ENCODE data around the gene PAX2.

Gene PAX2

DNA sequence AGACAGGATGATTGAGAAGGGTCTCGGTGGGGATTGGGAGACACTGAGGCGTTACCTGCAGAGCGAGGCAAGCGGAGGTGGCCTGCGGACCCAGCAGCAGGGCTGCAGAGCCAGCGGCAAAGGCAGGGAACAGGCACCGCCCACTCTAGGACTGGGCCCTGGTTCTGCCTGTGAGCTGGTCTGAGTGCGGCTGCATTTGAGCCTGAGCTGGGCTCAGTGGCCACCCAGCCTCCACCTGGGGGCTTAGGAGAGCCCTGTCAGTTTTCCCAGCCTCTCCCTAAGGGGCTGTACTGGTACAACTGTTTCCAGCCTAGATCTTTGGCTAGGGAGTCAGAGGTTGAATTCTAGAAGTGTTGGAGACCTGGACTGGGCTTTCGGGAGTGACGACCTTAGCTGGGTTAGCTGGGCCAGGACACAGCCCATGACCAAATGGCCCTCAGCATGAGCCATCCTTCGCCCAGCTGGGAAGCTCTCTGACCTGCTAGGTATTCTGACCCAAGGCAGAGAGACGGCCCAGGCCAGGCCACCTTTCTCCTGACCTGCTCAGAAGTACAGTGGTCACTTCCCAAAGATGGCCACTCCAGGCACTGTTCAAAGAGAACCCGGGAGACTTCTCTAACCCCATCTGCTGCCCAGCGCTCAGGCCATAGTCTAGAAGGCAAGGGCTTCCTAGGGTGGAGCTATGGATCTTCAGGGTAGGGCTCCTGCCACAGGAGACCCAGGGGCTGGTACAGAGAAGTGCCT, 64.9 kb downstream of the PAX2 start:
- Histone ChIP-seq H3K27ac (ENCODE audit: low read depth, low read length, severe bottlenecking) (no peak overlapping the region), H3K36me3 (ENCODE audit: control insufficient read depth, insufficient read depth, low read length) (no peaks in the 10 kb centered on the region), H3K4me3 (ENCODE audit: extremely low read depth, insufficient read depth, low read length, poor library complexity, severe bottlenecking) (no peak overlapping the region), H3K4me1 (ENCODE audit: control insufficient read depth, insufficient read depth, low read length, poor library complexity, severe bottlenecking) (no peaks in the 10 kb centered on the region), H3K9me3 (ENCODE audit: control insufficient read depth, low read length) (no peaks in the 10 kb centered on the region)
- 91 to 93% methylated on average over 12 to 13 of the region's 14 CpGs for WGBS, 2 experiments (ENCODE audit: insufficient coverage in 2 of 2)

DNA sequence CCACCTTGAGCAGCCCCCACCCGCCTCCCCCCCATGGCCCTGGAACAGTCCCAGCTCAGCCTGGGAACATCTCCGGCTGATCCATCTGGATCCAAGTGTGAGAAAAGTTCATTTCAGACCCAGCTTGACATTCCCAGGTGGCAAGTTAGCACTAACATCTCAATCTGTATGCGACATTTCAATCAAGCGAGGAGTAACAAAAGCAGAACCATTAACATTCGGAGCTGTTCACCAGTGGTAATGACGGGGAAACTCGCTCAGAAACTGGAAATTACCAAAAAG, 65.4 kb downstream of the PAX2 start:
- Histone ChIP-seq H3K4me3 (ENCODE audit: extremely low read depth, insufficient read depth, low read length, poor library complexity, severe bottlenecking) (no peak overlapping the region), H3K36me3 (ENCODE audit: control insufficient read depth, insufficient read depth, low read length) (no peaks in the 10 kb centered on the region), H3K9me3 (ENCODE audit: control insufficient read depth, low read length) (no peaks in the 10 kb centered on the region), H3K27ac (ENCODE audit: low read depth, low read length, severe bottlenecking) (no peak overlapping the region), H3K4me1 (ENCODE audit: control insufficient read depth, insufficient read depth, low read length, poor library complexity, severe bottlenecking) (no peaks in the 10 kb centered on the region)
- 94 to 96% methylated on average over 6 of the region's 7 CpGs for WGBS, 2 experiments (ENCODE audit: insufficient coverage in 2 of 2)

DNA sequence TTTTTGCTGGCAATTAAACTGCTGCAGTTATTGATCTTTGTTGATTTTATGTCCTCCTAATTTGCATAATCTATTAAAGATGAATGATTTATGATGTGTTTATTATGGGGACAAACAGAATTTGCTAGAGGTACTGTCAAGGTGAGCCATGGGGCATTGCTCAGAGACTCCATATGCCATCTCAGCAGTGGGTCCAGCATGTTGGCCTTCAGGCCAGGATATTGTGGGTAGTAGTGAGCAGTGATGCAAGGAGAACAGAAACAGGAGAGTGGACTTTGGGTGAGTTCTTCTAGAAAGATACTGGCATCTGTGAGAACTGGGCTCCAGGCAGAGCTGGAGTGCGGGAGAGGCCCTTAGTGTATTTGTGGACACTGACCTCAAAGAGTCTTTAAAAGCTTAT, 65.9 kb downstream of the PAX2 start:
- peaks cover 2% of the 10 kb centered on the region for H3K4me1 ChIP-seq (ENCODE audit: control insufficient read depth, insufficient read depth, low read length, poor library complexity, severe bottlenecking)
- 89 to 100% methylated on average over 1 of the region's 1 CpG for WGBS, 2 experiments (ENCODE audit: insufficient coverage in 2 of 2)
- no peaks in the 10 kb centered on the region for H3K36me3 ChIP-seq (ENCODE audit: control insufficient read depth, insufficient read depth, low read length)
- H3K9me3 ChIP-seq (ENCODE audit: control insufficient read depth, low read length), result no peaks in the 10 kb centered on the region
- no peak overlapping the region for H3K27ac ChIP-seq (ENCODE audit: low read depth, low read length, severe bottlenecking)
- H3K4me3 ChIP-seq (ENCODE audit: extremely low read depth, insufficient read depth, low read length, poor library complexity, severe bottlenecking), result no peak overlapping the region

DNA sequence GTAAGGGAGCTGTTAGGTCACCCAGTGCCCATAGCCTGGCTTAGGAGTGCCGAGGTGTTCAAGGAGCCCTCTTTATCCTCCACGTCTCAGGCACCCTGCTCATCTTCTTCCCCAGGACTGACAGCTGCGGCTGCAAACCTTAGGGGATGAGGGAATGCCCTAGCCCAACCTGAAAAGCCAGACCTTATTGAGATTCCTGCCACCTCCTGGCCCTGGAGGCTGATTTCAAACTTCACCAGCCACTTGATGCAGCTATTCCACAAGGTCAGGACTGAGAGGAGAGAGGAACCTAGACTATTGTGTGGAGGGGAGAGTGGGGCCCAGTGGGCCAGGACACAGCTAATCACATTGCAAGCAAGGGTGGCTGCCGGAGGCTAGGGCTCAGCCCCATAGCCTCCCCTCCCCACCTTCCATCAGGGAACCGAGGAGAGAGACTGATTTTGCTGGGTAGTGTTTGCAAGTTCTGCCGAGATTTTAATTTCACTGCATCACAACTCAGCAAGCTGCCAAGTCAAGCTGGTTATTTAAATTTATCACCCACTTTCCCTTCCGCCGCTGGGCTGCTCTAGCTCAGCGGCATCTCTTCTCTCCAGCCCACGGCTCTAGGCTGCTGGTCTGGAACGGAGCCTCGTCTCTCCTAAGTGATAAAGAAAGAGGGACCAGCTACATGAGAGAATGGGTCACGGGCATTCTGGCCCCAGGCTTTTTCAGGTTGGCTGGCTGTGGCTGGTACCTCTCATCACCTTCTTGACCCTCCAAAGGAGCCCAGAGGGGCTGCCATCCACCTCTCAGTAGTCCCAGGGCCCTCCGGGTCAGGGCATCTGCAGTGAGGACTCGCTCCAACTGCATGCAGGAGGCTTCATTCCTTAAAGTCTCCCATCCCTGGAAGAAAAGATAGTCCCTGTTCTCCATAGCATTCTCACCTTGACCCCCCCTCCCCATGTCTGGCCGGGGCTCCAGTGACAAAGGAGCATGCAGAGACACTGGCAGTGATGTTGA, 66.7 kb downstream of the PAX2 start:
- Histone ChIP-seq H3K4me1 (ENCODE audit: control insufficient read depth, insufficient read depth, low read length, poor library complexity, severe bottlenecking) (peaks cover 5% of the 10 kb centered on the region), H3K9me3 (ENCODE audit: control insufficient read depth, low read length) (no peaks in the 10 kb centered on the region), H3K4me3 (ENCODE audit: extremely low read depth, insufficient read depth, low read length, poor library complexity, severe bottlenecking) (no peak overlapping the region), H3K36me3 (ENCODE audit: control insufficient read depth, insufficient read depth, low read length) (no peaks in the 10 kb centered on the region), H3K27ac (ENCODE audit: low read depth, low read length, severe bottlenecking) (no peak overlapping the region)
- 81 to 97% methylated on average over 9 to 12 of the region's 16 CpGs for WGBS, 2 experiments (ENCODE audit: insufficient coverage in 2 of 2)

DNA sequence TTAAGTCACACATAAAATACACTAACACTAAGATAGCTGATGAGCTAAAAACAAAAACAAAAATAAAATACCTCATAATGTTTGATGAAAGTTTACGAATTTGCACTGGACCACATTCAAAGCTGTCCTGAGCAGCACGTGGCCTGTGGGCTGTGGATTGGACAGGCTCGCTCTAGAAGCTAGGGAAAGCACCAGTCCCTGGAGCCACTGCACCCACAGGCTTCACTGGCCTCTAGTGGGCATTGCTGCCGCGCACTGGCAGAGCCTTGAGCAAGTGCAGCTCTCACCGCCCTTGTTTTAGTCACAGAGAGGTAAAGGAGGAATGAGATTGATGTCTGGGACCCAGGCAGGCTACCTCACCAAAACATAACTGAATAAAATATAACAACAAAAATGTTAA, 67.6 kb downstream of the PAX2 start:
- Histone ChIP-seq H3K4me1 (ENCODE audit: control insufficient read depth, insufficient read depth, low read length, poor library complexity, severe bottlenecking) (peaks cover 5% of the 10 kb centered on the region), H3K36me3 (ENCODE audit: control insufficient read depth, insufficient read depth, low read length) (no peaks in the 10 kb centered on the region), H3K9me3 (ENCODE audit: control insufficient read depth, low read length) (no peaks in the 10 kb centered on the region), H3K4me3 (ENCODE audit: extremely low read depth, insufficient read depth, low read length, poor library complexity, severe bottlenecking) (no peak overlapping the region), H3K27ac (ENCODE audit: low read depth, low read length, severe bottlenecking) (no peak overlapping the region)
- WGBS, 2 experiments (ENCODE audit: insufficient coverage in 2 of 2), result 83 to 90% methylated on average over 3 of the region's 6 CpGs

DNA sequence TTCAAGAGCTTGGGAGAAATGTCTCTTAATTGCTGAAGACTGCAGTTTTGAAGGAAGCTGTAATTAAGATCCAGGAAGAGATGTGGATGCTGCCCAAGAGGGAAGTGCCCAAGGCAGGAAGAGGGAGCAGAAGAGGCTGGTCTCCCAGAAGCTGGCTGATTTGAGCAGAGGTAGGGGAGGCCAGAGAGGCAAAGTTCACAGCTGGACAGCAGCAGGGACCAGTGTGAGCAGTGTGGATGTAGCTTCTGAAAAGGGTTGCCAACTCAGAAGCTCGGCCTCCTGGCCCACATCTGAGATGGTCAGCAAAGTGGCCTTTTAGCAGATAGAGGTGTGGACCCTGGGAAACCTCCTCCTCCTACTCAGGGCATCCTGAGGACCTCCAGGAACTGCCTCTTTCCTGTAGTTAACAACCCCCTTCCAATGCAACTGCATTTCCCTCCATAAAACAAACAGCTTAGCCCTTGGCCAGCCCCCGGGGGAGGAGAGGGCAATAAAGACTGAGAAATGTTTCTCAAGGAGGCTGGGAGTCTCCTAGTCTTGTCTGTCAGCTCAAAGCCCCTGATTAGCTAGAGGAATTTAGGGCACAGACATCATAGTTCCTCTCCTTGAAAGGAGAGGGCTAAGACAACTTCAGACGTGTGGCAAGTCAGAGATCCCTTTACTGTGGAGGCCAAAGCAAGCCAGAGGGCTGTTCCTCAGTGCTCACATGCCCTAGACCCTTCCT, 69.5 kb downstream of the PAX2 start:
- 38 to 80% methylated on average over 1 to 2 of the region's 3 CpGs for WGBS, 2 experiments (ENCODE audit: insufficient coverage in 2 of 2)
- no peaks in the 10 kb centered on the region for H3K36me3 ChIP-seq (ENCODE audit: control insufficient read depth, insufficient read depth, low read length)
- no peak overlapping the region for H3K27ac ChIP-seq (ENCODE audit: low read depth, low read length, severe bottlenecking)
- H3K9me3 ChIP-seq (ENCODE audit: control insufficient read depth, low read length), result no peaks in the 10 kb centered on the region
- peaks cover 5% of the 10 kb centered on the region for H3K4me1 ChIP-seq (ENCODE audit: control insufficient read depth, insufficient read depth, low read length, poor library complexity, severe bottlenecking)
- H3K4me3 ChIP-seq (ENCODE audit: extremely low read depth, insufficient read depth, low read length, poor library complexity, severe bottlenecking), result no peak overlapping the region

DNA sequence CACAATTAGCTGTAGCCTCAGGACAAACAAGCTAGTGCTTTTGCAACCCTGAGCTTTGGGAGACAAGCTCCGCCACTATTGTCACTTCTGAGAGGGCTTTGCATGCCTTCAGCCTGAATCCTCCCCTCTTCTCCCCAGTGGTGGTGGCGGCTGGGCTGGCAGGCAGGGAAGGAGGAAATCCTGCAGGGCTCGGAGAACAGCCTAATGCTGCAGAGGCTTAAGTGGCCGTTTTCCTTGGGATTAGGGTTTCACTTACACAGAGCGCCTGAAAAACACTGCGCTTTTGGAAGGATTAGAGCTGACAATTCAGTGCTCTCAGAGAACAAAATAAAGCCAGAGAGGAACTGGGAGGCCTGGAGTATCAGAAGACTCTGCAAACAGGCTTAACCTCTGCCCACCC, 71.3 kb downstream of the PAX2 start:
- H3K4me1 ChIP-seq (ENCODE audit: control insufficient read depth, insufficient read depth, low read length, poor library complexity, severe bottlenecking), result peaks cover 5% of the 10 kb centered on the region
- no peaks in the 10 kb centered on the region for H3K9me3 ChIP-seq (ENCODE audit: control insufficient read depth, low read length)
- no peak overlapping the region for H3K27ac ChIP-seq (ENCODE audit: low read depth, low read length, severe bottlenecking)
- WGBS, 2 experiments (ENCODE audit: insufficient coverage in 2 of 2), result 50 to 65% methylated on average over 4 to 5 of the region's 6 CpGs
- no peak overlapping the region for H3K4me3 ChIP-seq (ENCODE audit: extremely low read depth, insufficient read depth, low read length, poor library complexity, severe bottlenecking)
- H3K36me3 ChIP-seq (ENCODE audit: control insufficient read depth, insufficient read depth, low read length), result no peaks in the 10 kb centered on the region

DNA sequence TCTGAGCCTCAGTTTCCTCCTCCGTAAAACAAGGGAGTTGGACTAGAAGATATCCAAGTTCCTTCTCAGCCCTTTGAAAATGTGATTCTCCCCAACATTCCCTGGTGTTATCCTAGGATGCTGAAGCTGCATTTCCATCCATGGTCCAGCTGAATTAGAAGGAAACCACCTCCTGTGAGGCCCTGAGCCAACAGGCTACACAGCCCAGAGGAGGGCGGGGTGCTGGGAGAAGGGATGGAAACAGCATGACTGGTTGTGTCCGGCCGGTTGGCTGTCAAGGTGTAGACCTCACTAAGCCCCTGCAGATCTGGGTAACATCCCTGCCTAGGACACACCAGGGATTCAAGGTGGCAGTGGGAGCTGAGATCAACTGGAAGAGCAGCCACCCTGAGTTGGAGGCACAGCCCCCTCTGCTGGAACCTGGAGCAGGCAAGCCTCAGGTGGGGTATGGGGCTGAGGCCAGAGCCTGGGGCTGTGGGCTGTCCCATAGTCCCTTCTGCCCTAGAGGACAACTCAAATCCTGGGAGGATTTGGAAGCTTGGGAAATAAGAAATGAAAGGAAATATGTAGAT, 72.0 kb downstream of the PAX2 start:
- H3K4me3 ChIP-seq (ENCODE audit: extremely low read depth, insufficient read depth, low read length, poor library complexity, severe bottlenecking), result no peak overlapping the region
- H3K4me1 ChIP-seq (ENCODE audit: control insufficient read depth, insufficient read depth, low read length, poor library complexity, severe bottlenecking), result peaks cover 5% of the 10 kb centered on the region
- 67 to 89% methylated on average over 2 to 3 of the region's 4 CpGs for WGBS, 2 experiments (ENCODE audit: insufficient coverage in 2 of 2)

DNA sequence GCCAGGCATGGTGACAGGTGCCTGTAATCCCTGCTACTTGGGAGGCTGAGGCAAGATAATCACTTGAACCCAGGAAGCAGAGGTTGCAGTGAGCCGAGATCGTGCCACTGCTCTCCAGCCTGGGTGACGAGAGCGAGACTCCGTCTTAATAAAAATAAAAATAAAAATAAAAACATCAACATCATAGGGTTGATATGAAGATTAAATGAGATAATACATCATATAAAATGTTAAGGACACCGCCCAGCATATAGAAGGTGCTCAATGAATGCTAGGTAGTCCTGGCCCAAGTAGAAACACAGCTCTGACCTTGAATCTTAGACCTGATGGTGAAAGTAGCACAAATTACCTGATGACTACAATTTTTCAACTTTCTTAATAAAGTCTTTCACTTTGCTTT, 74.0 kb downstream of the PAX2 start:
- H3K4me1 ChIP-seq (ENCODE audit: control insufficient read depth, insufficient read depth, low read length, poor library complexity, severe bottlenecking), result peaks cover 5% of the 10 kb centered on the region
- WGBS, 2 experiments (ENCODE audit: insufficient coverage in 2 of 2), result 40% methylated on average over 1 of the region's 6 CpGs; no CpG with 5 or more reads in 1 of the 2 experiments
- H3K4me3 ChIP-seq (ENCODE audit: extremely low read depth, insufficient read depth, low read length, poor library complexity, severe bottlenecking), result no peak overlapping the region
- H3K36me3 ChIP-seq (ENCODE audit: control insufficient read depth, insufficient read depth, low read length), result no peaks in the 10 kb centered on the region
- H3K27ac ChIP-seq (ENCODE audit: low read depth, low read length, severe bottlenecking), result no peak overlapping the region
- no peaks in the 10 kb centered on the region for H3K9me3 ChIP-seq (ENCODE audit: control insufficient read depth, low read length)

More for the DNA sequence above, 72.0 kb downstream of the PAX2 start:
- H3K9me3 ChIP-seq (ENCODE audit: control insufficient read depth, low read length), result no peaks in the 10 kb centered on the region
- H3K27ac ChIP-seq (ENCODE audit: low read depth, low read length, severe bottlenecking), result no peak overlapping the region
- H3K36me3 ChIP-seq (ENCODE audit: control insufficient read depth, insufficient read depth, low read length), result no peaks in the 10 kb centered on the region

DNA sequence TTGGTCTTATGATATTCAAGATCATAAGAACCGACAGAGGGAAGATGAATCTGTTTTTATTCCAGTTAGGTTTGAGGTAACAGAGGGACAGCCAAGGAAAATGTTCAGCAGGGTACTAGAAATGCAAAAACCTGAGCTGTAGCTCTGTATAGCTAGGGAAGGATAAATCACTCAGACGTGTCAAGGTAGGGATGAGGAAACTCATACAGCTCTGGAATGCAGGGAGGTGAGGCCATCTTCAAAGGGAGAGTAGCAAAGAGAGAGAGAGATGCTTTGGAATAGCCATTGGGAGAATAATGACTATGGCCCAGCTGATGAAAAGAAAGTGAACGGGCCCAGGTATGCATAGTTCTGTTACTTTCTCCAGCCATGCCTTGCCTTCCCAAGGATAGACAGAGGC, 77.8 kb downstream of the PAX2 start:
- Histone ChIP-seq H3K36me3 (ENCODE audit: control insufficient read depth, insufficient read depth, low read length) (no peaks in the 10 kb centered on the region), H3K4me3 (ENCODE audit: extremely low read depth, insufficient read depth, low read length, poor library complexity, severe bottlenecking) (no peak overlapping the region), H3K9me3 (ENCODE audit: control insufficient read depth, low read length) (no peaks in the 10 kb centered on the region), H3K4me1 (ENCODE audit: control insufficient read depth, insufficient read depth, low read length, poor library complexity, severe bottlenecking) (peaks cover 13% of the 10 kb centered on the region), H3K27ac (ENCODE audit: low read depth, low read length, severe bottlenecking) (no peak overlapping the region)
- WGBS, 2 experiments (ENCODE audit: insufficient coverage in 2 of 2), result 29 to 31% methylated on average over 2 to 3 of the region's 3 CpGs

Data from mesodermal cell (in vitro differentiated cells).